ENCODE measurements around the gene CHPF2.

Gene CHPF2

DNA sequence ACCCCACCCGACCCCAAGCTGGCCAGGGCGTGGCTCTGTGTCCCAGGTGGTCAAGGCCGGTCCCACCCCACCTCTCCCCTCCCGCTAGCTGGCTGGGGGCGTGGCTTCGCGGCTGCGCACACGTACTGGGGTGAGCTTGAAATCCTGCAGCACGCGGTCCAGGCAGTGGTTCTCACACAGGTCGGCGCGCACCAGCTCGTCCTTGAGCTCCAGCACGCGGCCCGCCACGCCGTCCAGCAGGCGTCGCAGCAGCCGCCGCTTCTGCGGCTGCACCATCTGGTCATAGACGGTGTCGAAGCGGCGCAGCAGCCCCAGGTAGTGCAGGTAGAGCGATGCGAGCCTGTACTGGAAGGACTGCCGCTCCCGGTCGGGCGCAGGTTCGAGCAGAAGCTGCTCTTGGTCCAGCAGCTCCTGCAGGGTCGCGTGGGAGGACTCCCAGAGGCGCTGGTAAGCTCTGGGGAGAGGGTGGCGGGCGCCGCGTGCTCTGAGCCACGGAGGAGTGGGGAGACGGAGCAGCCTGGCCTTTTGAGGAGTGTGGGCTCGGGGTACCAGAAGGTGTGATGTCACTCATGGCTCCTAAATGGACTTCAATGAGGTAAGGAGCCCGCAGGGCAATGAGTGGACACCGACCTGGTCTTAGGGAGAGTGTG lies 27.8 kb upstream of the CHPF2 start:
- DNase-seq (ENCODE audit: low spot score), result no peak

DNA sequence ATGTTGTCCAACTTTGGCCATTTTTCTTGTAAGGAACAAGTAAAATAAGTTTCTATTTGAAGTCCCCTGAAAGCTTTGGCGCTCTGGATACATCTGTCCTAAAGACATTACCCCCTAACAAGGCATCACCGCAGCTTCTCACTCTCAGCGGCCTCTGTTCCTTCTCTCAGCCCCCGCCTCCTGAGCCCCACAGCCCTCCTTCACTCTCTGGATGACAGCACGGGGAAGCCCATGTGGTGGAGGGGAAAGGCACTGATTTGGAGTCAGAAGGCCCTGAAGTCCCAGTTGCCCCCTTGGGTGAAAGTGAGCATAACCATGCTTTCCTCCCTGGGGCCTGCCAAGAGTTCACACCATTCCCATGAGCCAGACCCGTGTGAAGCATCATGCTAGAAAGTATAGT lies 26.6 kb upstream of the CHPF2 start:
- no peak for DNase-seq (ENCODE audit: low spot score)

DNA sequence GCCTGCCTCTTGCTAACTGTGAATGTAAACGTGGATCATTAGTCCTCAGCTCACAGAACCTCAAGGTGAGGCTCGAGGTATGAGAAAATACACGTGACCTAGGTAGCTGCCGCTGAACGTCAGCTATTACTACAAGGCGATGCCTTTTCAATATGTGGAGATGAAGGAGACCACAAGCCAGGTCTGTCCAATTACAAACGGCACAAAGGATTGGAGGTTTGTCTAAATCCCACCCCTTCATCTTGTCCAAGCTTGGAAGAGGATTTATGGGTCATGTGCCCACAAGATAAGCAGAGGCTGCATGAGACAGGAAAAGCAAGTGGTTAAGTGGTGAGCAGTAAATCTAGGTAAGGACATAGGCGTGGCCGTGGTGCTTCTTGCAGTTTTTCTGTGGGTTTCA lies 25.4 kb upstream of the CHPF2 start:
- no peak for DNase-seq (ENCODE audit: low spot score)

DNA sequence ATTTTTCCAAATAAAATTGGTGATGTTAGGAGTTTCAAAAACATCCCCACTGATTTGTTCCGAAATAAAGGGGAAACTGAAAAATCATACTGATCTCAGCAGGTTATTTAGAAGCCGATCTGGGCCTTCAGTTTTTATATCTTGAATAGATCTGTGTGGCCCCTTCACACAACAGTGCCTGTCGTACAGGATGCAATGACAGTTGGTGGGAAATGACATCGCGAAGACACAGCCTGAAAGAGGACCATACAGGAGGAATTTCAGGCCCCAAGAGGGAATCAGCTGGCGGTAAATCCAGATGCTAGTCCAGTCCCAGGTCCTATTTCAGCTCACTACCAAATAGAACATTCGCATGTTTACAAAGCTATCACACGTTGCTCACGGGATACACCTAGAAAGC lies 25.0 kb upstream of the CHPF2 start:
- no peak for DNase-seq (ENCODE audit: low spot score)

DNA sequence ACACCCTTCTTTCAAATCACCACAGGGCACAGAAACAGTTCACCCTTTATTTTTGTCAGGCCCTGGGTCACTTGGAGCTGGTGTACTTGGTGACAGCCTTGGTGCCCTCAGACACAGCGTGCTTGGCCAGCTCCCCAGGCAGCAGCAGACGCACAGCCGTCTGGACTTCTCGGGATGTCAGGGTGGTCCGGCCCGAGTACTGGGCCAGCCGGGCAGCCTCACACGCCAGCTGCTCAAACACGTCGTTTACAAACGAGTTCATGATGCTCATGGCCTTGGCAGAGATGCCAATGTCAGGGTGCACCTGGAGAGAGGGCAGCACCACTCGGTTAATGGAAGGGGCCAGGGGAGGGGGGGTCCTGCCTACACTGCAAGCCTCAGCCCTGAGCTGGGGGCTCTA lies 24.5 kb upstream of the CHPF2 start:
- DNase-seq (ENCODE audit: low spot score), result no peak

GRCh38 chr7:151208253-151208862 lies 23.9 kb upstream of the CHPF2 start:
- no peak for DNase-seq (ENCODE audit: low spot score)

- no peak for DNase-seq (ENCODE audit: low spot score)
These were observed 22.7 kb upstream of the CHPF2 start for GRCh38 chr7:151209588-151209987.

DNA sequence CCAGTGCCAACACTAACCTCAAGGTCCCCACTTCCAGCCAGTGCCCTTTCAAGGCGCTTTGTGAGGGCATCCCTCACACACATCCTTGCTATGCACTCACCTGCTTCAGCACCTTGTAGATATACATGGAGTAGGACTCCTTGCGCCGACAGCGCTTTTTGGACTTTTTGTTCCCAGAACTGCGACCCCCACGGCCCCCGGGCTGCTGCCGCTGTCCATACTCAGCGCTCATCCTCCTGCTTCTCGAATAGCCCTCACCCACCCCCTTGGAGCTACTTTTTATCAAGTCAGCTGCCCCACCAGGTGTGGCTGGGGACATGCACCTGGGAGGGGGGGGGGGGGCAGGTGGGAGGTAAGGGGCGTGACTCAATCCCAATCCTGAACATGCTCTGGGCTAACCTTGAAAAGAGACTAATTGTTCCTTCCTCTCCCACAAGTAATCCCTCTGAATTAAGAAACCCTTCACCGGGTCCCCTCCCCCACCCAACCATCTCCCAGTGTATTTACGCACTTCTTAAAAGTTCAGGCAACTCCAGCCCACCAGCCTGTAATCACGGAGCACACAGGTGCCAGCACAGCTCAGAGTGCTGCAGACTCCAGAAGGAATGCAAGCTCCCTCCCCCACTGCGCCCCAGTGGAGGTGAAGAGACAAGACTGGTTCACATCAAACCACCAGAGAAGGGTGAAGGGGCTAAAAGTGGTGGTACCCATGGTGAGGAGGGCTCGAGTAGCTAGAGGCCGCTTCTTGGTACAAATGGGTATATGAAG lies 22.0 kb upstream of the CHPF2 start, which contains the start of gene H2BK1:
Gene H2BK1, minus strand, starts transcription at position 402 of the 768 bp plus-strand sequence. Its CDS starts 170 bp downstream, at position 232.
- DNase-seq (ENCODE audit: low spot score), result no peak

DNA sequence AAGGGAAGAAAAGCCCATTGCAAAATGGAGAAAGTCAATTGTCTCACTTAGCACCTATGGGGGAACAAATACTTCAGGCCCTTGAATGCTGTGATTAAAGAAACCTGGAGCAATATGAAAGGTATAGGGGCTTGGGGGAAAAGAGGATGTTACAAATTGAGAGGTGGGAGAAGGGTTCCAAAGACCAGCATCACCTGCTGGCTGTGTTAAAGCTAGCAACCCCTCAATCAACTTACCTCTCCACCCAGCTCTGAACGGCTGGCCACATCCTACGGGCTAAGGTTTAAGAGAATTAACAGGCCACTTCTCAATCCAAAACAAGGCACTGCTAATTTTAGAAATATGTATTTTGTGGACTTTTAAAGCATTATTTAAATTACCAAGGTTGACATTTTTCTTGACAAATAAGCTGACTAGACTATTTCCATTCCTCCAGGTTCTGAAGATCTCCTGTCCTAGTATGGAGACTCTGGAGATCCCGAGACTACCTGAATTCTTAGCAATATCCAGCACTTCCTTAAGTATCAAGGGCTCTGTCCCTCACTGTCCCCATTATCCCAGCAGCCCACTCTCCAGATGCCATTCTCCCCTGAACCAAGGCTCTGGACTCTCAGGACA lies 21.0 kb upstream of the CHPF2 start:
- no peak for DNase-seq (ENCODE audit: low spot score)

- DNase-seq (ENCODE audit: low spot score), result no peak
These were observed 19.7 kb upstream of the CHPF2 start for GRCh38 chr7:151212626-151213025.

DNA sequence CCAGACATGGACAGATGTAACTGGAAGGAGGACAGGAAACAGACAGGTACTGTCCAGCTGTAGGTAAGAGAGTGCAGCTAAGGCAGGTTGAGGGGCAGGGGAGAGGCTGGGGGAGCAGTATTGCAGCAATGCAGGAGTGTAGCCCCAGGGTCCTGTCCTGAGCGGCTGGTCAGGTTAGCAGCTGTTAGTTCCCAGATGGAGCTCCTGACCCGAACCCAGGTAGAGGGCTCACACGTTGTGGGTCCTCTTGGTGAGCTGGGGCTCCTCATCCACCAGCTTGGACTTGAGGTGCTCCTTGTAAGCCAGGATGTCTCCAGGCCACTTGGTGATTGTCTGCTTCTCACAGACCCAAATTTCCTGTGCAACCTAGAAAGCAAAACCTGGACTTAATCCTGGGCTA lies 18.5 kb upstream of the CHPF2 start:
- DNase-seq (ENCODE audit: low spot score), result no peak

DNA sequence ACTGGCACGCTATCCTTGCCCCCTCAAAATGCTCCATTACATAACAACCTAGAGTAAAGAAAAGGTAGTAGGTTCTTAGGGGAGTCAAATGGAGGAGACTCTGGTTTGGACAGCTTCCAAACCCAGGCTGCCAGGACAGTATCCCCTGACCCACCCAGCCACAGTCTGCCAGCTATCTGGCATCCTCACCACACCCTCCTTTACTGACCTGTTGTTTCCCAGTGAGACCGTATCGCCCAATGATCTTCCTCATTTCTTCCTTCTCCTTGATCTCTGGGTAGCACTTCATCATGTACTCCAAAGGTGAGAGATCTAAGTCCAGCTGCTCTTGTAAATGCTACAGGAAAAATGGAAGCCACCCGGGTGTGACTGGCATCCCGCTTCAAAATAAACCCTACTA lies 16.9 kb upstream of the CHPF2 start:
- no peak for DNase-seq (ENCODE audit: low spot score)

- DNase-seq (ENCODE audit: low spot score), result no peak
These were observed 14.1 kb upstream of the CHPF2 start for GRCh38 chr7:151218170-151218569.

GRCh38 chr7:151223728-151224127 lies 8.6 kb upstream of the CHPF2 start:
- no peak for DNase-seq (ENCODE audit: low spot score)

DNA sequence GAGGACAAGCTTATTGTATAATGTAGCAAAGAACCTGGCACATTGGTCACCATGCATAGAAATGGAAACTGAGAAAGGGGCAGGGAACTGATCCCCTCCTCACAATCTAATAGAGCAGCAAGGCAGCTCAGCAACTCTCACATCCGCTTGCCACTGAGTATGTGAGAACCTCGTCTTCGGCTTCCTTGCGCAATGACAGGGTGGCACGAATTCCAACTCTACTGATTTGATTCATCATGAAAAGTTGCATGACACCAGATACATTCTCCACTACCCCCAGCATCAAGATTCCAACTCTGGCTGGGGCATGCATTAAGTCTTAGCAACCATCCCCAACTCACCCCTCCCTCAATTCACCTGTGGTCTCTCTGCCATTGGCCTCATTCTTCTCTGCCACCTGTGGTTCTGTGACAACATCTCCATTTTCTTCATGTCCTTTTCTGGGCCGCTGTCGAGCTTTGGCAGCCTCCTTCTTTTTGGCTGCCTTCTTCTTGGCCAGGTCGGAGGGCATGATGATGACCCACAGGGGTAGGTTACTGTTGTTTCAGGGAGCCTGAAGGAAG lies 6.3 kb upstream of the CHPF2 start:
- no peak for DNase-seq (ENCODE audit: low spot score)

- no peak for DNase-seq (ENCODE audit: low spot score)
These were observed 5.8 kb upstream of the CHPF2 start for GRCh38 chr7:151226560-151226874.

DNA sequence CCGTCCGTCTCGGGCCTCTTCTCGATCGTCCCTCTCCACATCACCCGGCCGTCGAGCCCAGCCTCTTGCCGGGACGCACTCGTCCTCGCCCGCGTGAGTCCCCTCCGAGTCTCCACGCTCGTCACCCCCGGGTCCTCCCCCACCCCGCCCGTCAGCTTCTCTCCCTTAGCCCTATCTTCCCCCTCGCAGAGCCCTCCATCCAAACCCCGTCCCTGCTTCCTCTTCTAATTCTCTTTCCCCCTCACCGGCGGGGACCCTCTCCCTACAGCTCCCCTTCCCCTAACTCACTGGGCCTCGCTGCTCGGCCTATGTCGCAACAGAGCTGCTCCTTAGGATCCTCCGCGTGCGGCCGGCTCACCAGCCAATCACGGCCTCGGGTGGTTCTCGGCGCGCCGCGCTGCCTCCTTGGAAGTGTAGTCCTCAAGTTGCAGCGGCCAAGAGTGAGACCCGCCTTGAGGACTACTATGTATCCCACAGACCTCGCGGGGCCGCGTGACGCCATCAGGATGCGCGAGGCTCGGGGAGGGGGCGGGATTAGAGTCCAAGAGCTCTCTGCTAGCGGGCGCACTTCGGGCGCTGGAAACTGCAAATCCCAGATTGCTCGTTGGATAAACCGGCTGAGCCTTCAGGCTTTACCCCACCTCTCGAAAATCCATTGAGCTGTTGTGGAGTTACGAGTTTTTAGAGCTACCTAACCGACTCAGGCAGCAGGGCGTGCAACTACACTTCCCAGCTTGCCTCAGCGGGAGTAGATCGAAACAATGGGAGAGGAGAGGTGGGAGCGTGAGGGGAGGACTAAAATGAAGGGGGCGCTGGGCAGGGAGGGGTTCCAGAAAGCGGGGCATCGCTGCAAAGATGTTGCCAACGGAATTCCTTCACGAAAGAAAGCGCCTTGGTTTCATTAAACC lies 5.2 kb upstream of the CHPF2 start, which contains the start of gene ABCF2:
Gene ABCF2, minus strand, starts transcription at position 331 of the 908 bp plus-strand sequence. CDS start 747 bp downstream, outside the sequence.
- DNase-seq (ENCODE audit: low spot score), result peak; percentile 99

DNA sequence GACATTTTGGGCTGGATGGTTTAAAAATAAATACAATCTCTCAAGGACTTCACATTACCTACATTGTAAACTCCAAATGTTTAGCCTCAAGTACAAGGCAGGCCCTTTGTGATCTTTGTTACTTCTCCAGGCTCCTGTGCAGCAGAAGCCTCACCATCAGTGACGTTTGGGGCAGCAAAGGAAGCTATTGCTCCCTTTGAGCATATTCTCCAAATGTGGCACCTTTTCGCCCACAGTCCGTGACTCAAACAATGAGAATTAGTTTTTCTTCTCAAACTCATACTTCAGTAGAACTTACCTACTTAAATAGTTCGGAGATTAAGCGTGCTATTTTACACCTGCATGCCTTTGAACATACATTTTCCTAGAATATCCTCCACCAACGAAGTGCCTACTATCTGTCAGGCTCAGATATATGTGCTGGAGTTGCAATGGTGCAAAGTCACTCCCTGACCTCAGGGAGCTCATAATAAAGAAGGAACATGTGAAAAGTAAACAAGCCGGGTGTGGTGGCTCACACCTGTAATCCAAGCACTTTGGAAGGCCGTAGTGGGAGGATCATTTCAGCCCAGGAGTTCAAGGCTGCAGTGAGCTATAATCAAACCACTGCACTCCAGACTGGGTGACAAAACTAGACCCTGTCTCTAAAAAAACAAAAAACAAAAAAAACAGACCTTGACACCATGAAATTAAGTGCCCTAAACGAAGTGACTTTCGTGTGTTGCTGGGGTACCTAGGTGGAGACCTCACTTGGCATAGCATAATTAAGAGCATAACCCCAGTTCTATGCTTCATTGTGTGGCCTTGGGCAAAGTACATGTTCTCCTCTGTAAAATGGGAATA lies 4.0 kb upstream of the CHPF2 start:
- DNase-seq (ENCODE audit: low spot score), result no peak

GRCh38 chr7:151229249-151229648 lies 3.0 kb upstream of the CHPF2 start:
- DNase-seq (ENCODE audit: low spot score), result no peak

DNA sequence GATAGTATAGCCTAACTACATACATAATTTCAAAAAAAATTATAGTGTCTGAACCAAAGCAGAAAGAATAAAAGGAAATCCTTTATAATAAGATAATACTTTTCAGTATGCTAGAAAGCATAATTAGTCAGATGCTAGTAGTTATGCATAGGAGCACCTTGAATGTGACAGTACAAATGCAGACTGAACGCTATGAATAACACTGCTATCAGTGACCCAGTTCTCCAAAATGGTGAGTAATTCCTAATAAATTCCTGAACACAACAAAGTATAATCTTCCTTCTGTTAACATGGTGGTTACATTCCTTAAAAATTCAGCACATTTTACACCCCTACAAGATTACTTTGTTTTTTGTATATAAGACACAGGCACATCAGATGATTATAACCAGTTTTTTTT lies 1.2 kb upstream of the CHPF2 start:
- no peak for DNase-seq (ENCODE audit: low spot score)

Measured in AG08395 (cell line).